ENCODE data around the gene AKAP13. TPM values are rescaled to one million over a fixed set of nuclear protein-coding genes. Genes with fewer than 3 reads are reported as not detected.

Gene AKAP13
- total RNA-seq, 1 experiment from 2014 or later, result 47.3 TPM

DNA sequence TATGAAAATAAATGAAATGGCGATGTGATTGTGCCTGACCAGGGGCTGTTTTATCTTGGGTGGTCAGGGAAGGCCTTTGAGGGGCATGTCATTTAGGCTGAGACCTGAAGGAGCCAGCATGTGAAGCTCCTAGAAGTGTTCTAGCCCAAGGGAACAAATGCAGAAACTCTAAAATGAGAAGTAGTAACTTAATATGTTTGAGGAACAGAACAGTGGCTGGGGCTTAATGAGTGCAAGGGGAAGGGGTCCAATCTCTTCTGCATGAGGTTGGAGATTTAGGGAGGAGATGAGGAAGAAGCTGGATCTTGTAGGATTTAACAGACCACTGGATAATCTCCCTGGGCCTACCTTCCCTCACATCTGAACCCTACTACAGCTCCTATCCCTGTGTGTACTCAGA, 110.5 kb downstream of the AKAP13 start:
- Histone ChIP-seq H3K27me3 (ENCODE audit: insufficient read depth, low read length) (no peaks in the 10 kb centered on the region), H3K9me3 (ENCODE audit: control insufficient read depth, low read depth, low read length) (no peaks in the 10 kb centered on the region)

More for the DNA sequence above, 110.5 kb downstream of the AKAP13 start:
- Histone ChIP-seq H3K4me1 (ENCODE audit: insufficient read depth, low read length) (peaks cover under 1% of the 10 kb centered on the region; the same call in 1 of the 2 replicates), H3K18ac (ENCODE audit: insufficient read length, low read depth, low read length) (no peak overlapping the region), H2AFZ (ENCODE audit: low read length) (no peak overlapping the region), H3K4me2 (ENCODE audit: insufficient read depth, insufficient read length, low read length) (no peak overlapping the region), H2BK120ac (ENCODE audit: low read depth, low read length, poor library complexity, severe bottlenecking) (no peak overlapping the region), H4K20me1 (ENCODE audit: control insufficient read depth, insufficient read depth, insufficient read length) (no peaks in the 10 kb centered on the region), H3K56ac (ENCODE audit: insufficient read length, low read depth, low read length) (no peak overlapping the region), H2AK5ac (ENCODE audit: insufficient read length, low read length) (no peak overlapping the region), H2BK15ac (ENCODE audit: low read depth, low read length) (no peak overlapping the region), H4K91ac (ENCODE audit: insufficient read length, low read depth, low read length) (no peak overlapping the region), H3K79me2 (ENCODE audit: insufficient read depth, low read length) (peaks cover 4% of the 10 kb centered on the region; the same call in 1 of the 2 replicates), H4K5ac (ENCODE audit: insufficient read length, low read depth, low read length) (no peak overlapping the region), H3T11ph (ENCODE audit: low read length) (no peak overlapping the region), H3K4ac (ENCODE audit: low read depth, low read length) (no peak overlapping the region), H2BK20ac (ENCODE audit: low read depth, low read length, poor library complexity, severe bottlenecking) (no peak overlapping the region), H3K27ac (ENCODE audit: insufficient read length, low read depth, low read length) (no peak overlapping the region), H3K23me2 (ENCODE audit: insufficient read length, low read depth, low read length, poor library complexity, severe bottlenecking) (no peaks in the 10 kb centered on the region), H4K8ac (replicated peaks; ENCODE audit: insufficient read length, low read depth, low read length) (no peak overlapping the region), H2BK12ac (ENCODE audit: insufficient read length, low read depth, low read length) (no peak overlapping the region), H3K14ac (ENCODE audit: insufficient read depth, low read length) (no peak overlapping the region), H3K79me1 (ENCODE audit: insufficient read depth, low read depth, low read length, poor library complexity, severe bottlenecking) (no peaks in the 10 kb centered on the region), H3K9ac (ENCODE audit: extremely low read depth, insufficient read length, low read length) (no peak overlapping the region), H3K23ac (ENCODE audit: insufficient read length, low read depth, low read length) (no peak overlapping the region), H2BK5ac (ENCODE audit: insufficient read length, low read length) (no peak overlapping the region)
- no peaks in the 10 kb centered on the region for H3K9me3 Mint-ChIP-seq
- no CpG with 5 or more reads among the region's 1 CpG for WGBS (ENCODE audit: extremely low coverage, insufficient read length, low lambda C conversion rate)
- no peak overlapping the region; a peak in 1 of 7 replicates for H3K27ac Mint-ChIP-seq
- peaks cover 2 to 9% (median 4%) of the 10 kb centered on the region in 3 experiments; a peak in 3 of 7 replicates for H3K36me3 Mint-ChIP-seq (ENCODE audit: insufficient read depth in 1 of 3, low read depth in 3 of 3)
- H3K27me3 Mint-ChIP-seq (ENCODE audit: low read depth), result no peaks in the 10 kb centered on the region
- H3K4me3 Mint-ChIP-seq, result no peak overlapping the region
- peaks cover 21 to 28% of the 10 kb centered on the region in 2 experiments for H3K4me1 Mint-ChIP-seq
- no peak for DNase-seq
- TF ChIP-seq, protein P1, sequence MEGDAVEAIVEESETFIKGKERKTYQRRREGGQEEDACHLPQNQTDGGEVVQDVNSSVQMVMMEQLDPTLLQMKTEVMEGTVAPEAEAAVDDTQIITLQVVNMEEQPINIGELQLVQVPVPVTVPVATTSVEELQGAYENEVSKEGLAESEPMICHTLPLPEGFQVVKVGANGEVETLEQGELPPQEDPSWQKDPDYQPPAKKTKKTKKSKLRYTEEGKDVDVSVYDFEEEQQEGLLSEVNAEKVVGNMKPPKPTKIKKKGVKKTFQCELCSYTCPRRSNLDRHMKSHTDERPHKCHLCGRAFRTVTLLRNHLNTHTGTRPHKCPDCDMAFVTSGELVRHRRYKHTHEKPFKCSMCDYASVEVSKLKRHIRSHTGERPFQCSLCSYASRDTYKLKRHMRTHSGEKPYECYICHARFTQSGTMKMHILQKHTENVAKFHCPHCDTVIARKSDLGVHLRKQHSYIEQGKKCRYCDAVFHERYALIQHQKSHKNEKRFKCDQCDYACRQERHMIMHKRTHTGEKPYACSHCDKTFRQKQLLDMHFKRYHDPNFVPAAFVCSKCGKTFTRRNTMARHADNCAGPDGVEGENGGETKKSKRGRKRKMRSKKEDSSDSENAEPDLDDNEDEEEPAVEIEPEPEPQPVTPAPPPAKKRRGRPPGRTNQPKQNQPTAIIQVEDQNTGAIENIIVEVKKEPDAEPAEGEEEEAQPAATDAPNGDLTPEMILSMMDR (conservative IDR thresholded peaks at IDR 0.05), result no peak
